HG03135 (cell line): ENCODE measurements around the gene ZBTB47.

ENCODE experiments used
- ATAC-seq: cut with Tn5 transposase; IDR thresholded peaks from one replicate; pipeline ENCODE4 v1.9.1; 2021; ENCODE audit warnings: mild to moderate bottlenecking, moderate library complexity; ENCODE audit not compliant: unreplicated experiment

Gene ZBTB47

GRCh38 chr3:42684632-42685362 is 31.3 kb downstream of the ZBTB47 start:
- ATAC-seq = no peak

- ATAC-seq = no peak
Observed at GRCh38 chr3:42685363-42685881, 31.9 kb downstream of the ZBTB47 start, which contains the start of gene KLHL40. Gene KLHL40 (plus strand): TSS chr3:42685537. CDS start chr3:42685619, 82 bp downstream.

- ATAC-seq = no peak
Observed at GRCh38 chr3:42685891-42686820, 32.7 kb downstream of the ZBTB47 start.

GRCh38 chr3:42686832-42687650 is 33.5 kb downstream of the ZBTB47 start:
- ATAC-seq = no peak

- ATAC-seq = no peak
Observed at GRCh38 chr3:42688016-42688415, 34.5 kb downstream of the ZBTB47 start.

- no peak for ATAC-seq
Observed at GRCh38 chr3:42688487-42689420, 35.3 kb downstream of the ZBTB47 start.

GRCh38 chr3:42689421-42690014 is 36.0 kb downstream of the ZBTB47 start:
- no peak for ATAC-seq

- no peak for ATAC-seq
Observed at GRCh38 chr3:42690191-42690590, 36.7 kb downstream of the ZBTB47 start.

- no peak for ATAC-seq
Observed at GRCh38 chr3:42690766-42691680, 37.5 kb downstream of the ZBTB47 start.

GRCh38 chr3:42691816-42692666 is 38.5 kb downstream of the ZBTB47 start:
- no peak for ATAC-seq

GRCh38 chr3:42692667-42693529 is 39.4 kb downstream of the ZBTB47 start:
- ATAC-seq = no peak

- ATAC-seq = no peak
Observed at GRCh38 chr3:42693530-42693930, 40.0 kb downstream of the ZBTB47 start.

- ATAC-seq = no peak
Observed at GRCh38 chr3:42694366-42694765, 40.9 kb downstream of the ZBTB47 start.

GRCh38 chr3:42696356-42697288 is 43.1 kb downstream of the ZBTB47 start:
- ATAC-seq = no peak

- ATAC-seq = no peak
Observed at GRCh38 chr3:42697289-42698051, 44.0 kb downstream of the ZBTB47 start.
